ENCODE measurements around the gene ARL5C.

DNA sequence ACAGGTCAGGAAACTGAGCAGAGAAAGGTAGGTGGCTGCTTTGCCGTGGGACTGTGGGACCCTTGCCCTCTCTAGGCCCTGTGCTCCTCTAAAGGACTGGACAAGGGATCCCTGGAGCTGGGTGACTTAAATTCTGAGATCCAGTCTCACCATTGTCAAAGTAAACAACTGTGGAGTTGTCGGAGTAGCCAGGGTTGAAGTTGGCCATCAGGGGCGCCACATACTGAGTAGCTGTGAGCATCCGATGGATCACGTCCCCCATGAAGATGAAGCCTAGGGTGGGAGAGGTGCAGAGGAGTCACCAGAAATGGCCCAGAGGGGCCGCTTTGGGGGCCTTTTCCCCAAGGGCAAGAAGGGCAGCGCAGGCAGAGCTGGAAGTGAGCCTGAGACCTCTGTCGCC is 58.0 kb downstream of the ARL5C start:
- TF ChIP-seq, protein P1, sequence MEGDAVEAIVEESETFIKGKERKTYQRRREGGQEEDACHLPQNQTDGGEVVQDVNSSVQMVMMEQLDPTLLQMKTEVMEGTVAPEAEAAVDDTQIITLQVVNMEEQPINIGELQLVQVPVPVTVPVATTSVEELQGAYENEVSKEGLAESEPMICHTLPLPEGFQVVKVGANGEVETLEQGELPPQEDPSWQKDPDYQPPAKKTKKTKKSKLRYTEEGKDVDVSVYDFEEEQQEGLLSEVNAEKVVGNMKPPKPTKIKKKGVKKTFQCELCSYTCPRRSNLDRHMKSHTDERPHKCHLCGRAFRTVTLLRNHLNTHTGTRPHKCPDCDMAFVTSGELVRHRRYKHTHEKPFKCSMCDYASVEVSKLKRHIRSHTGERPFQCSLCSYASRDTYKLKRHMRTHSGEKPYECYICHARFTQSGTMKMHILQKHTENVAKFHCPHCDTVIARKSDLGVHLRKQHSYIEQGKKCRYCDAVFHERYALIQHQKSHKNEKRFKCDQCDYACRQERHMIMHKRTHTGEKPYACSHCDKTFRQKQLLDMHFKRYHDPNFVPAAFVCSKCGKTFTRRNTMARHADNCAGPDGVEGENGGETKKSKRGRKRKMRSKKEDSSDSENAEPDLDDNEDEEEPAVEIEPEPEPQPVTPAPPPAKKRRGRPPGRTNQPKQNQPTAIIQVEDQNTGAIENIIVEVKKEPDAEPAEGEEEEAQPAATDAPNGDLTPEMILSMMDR (tag by site-specific recombination; IDR thresholded peaks at IDR 0.05): no peak
- TF ChIP-seq ZNF555 (tag by site-specific recombination; conservative IDR thresholded peaks at IDR 0.05) (no peak), SCRT2 (tag by site-specific recombination; IDR thresholded peaks at IDR 0.05) (no peak), ZNF596 (tag by site-specific recombination; IDR thresholded peaks at IDR 0.05) (no peak), KLF1 (tag by site-specific recombination; IDR thresholded peaks at IDR 0.05) (no peak), SP2 (tag by site-specific recombination; IDR thresholded peaks at IDR 0.05) (no peak), ZNF660 (tag by site-specific recombination; IDR thresholded peaks at IDR 0.05) (no peak), MYNN (tag by site-specific recombination; IDR thresholded peaks at IDR 0.05; ENCODE audit: borderline replicate concordance) (no peak)
- TF ChIP-seq, protein P2, sequence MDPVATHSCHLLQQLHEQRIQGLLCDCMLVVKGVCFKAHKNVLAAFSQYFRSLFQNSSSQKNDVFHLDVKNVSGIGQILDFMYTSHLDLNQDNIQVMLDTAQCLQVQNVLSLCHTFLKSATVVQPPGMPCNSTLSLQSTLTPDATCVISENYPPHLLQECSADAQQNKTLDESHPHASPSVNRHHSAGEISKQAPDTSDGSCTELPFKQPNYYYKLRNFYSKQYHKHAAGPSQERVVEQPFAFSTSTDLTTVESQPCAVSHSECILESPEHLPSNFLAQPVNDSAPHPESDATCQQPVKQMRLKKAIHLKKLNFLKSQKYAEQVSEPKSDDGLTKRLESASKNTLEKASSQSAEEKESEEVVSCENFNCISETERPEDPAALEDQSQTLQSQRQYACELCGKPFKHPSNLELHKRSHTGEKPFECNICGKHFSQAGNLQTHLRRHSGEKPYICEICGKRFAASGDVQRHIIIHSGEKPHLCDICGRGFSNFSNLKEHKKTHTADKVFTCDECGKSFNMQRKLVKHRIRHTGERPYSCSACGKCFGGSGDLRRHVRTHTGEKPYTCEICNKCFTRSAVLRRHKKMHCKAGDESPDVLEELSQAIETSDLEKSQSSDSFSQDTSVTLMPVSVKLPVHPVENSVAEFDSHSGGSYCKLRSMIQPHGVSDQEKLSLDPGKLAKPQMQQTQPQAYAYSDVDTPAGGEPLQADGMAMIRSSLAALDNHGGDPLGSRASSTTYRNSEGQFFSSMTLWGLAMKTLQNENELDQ (tag by site-specific recombination; IDR thresholded peaks at IDR 0.05; ENCODE audit: low read depth): no peak
